Trophoblast cell (in vitro differentiated cells and primary cell): ENCODE measurements around the gene MESD.

Experiments
- DNase-seq, 2 donors: peaks; one replicate each; pipeline ENCODE4 v3.0.0-alpha.2; 2016
- H2AFZ ChIP-seq: 2 replicates; pipeline ENCODE4 v1.6.1; 2013; ENCODE audit warnings: low read length, moderate library complexity, mild to moderate bottlenecking; ENCODE audit not compliant: insufficient read depth, poor library complexity
- H2AK5ac ChIP-seq: 2 replicates; pipeline ENCODE4 v1.6.1; 2013; ENCODE audit warnings: mild to moderate bottlenecking, low read length
- H2BK120ac ChIP-seq: 2 replicates; pipeline ENCODE4 v1.6.1; 2013; ENCODE audit warnings: low read length, mild to moderate bottlenecking, moderate library complexity; ENCODE audit not compliant: insufficient read depth, poor library complexity
- H2BK12ac ChIP-seq: 2 replicates; pipeline ENCODE4 v1.6.1; 2013; ENCODE audit warnings: mild to moderate bottlenecking, low read length, moderate library complexity
- H2BK5ac ChIP-seq: 2 replicates; pipeline ENCODE4 v1.6.1; 2013; ENCODE audit warnings: low read length, low read depth, moderate library complexity, mild to moderate bottlenecking; ENCODE audit not compliant: poor library complexity
- H3K14ac ChIP-seq: 2 replicates; pipeline ENCODE4 v1.6.1; 2013; ENCODE audit warnings: mild to moderate bottlenecking, low read length
- H3K18ac ChIP-seq: 2 replicates; pipeline ENCODE4 v1.6.1; 2013; ENCODE audit warnings: mild to moderate bottlenecking, low read length
- H3K23ac ChIP-seq: 2 replicates; pipeline ENCODE4 v1.6.1; 2013; ENCODE audit warnings: low read length
- H3K27ac ChIP-seq: 2 replicates; pipeline ENCODE4 v1.5.1; 2013; ENCODE audit warnings: low read depth, mild to moderate bottlenecking, inconsistent platforms, low read length, moderate library complexity
- H3K27me3 ChIP-seq: 2 replicates; pipeline ENCODE4 v1.6.1; 2013; ENCODE audit warnings: inconsistent platforms, mild to moderate bottlenecking, low read length, moderate library complexity; ENCODE audit not compliant: insufficient read depth
- H3K36me3 ChIP-seq, 2 experiments: 1 replicate in 1 of 2; 2 replicates in 1 of 2; pipeline ENCODE4 v1.6.1; 2013; ENCODE audit warnings: low read length in 2 of 2, mild to moderate bottlenecking in 2 of 2, moderate library complexity in 1 of 2; ENCODE audit not compliant: insufficient read depth in 2 of 2, control insufficient read depth in 1 of 2
- H3K4ac ChIP-seq: 2 replicates; pipeline ENCODE4 v1.6.1; 2013; ENCODE audit warnings: low read depth, mild to moderate bottlenecking, low read length, moderate library complexity
- H3K4me1 ChIP-seq, 2 experiments: 1 replicate in 1 of 2; 2 replicates in 1 of 2; pipeline ENCODE4 v1.6.1; 2013; ENCODE audit warnings: low read length in 2 of 2, mild to moderate bottlenecking in 2 of 2, moderate library complexity in 1 of 2; ENCODE audit not compliant: insufficient read depth in 2 of 2, control insufficient read depth in 1 of 2
- H3K4me2 ChIP-seq: 2 replicates; pipeline ENCODE4 v1.6.1; 2013; ENCODE audit warnings: inconsistent platforms, mild to moderate bottlenecking, low read length, moderate library complexity
- H3K4me3 ChIP-seq: 2 replicates; pipeline ENCODE4 v1.5.1; 2013; ENCODE audit warnings: mild to moderate bottlenecking, low read depth, low read length, inconsistent platforms
- H3K79me1 ChIP-seq: one replicate; pipeline ENCODE4 v1.6.1; 2013; ENCODE audit warnings: low read length
- H3K79me2 ChIP-seq: 2 replicates; pipeline ENCODE4 v1.6.1; 2013; ENCODE audit warnings: low read length, mild to moderate bottlenecking; ENCODE audit not compliant: control insufficient read depth, insufficient read depth, poor library complexity
- H3K9ac ChIP-seq: 2 replicates; pipeline ENCODE4 v1.6.1; 2013; ENCODE audit warnings: mild to moderate bottlenecking, low read length
- H3K9me3 ChIP-seq: 2 replicates; pipeline ENCODE4 v1.6.1; 2013; ENCODE audit warnings: low read depth, mild to moderate bottlenecking, control low read depth, inconsistent platforms, low read length; ENCODE audit not compliant: insufficient read depth
- H4K12ac ChIP-seq: 2 replicates; pipeline ENCODE4 v1.6.1; 2013; ENCODE audit warnings: low read depth, mild to moderate bottlenecking, low read length, moderate library complexity
- H4K8ac ChIP-seq: 2 replicates; pipeline ENCODE4 v1.6.1; 2013; ENCODE audit warnings: low read depth, mild to moderate bottlenecking, low read length, moderate library complexity
- H4K91ac ChIP-seq: one replicate; pipeline ENCODE4 v1.6.1; 2013; ENCODE audit warnings: low read depth, mild to moderate bottlenecking, low read length, moderate library complexity
- WGBS: extraction: QIAGEN DNeasy Blood & Tissue Kit; methylation state at CpG from one replicate; pipeline ENCODE4 v1.1.7; 2013; ENCODE audit warnings: missing lambda C conversion rate; ENCODE audit not compliant: insufficient read length, insufficient coverage; ENCODE audit errors: extremely low coverage; 5-methylcytosine and 5-hydroxymethylcytosine counted together

The MESD gene

DNA sequence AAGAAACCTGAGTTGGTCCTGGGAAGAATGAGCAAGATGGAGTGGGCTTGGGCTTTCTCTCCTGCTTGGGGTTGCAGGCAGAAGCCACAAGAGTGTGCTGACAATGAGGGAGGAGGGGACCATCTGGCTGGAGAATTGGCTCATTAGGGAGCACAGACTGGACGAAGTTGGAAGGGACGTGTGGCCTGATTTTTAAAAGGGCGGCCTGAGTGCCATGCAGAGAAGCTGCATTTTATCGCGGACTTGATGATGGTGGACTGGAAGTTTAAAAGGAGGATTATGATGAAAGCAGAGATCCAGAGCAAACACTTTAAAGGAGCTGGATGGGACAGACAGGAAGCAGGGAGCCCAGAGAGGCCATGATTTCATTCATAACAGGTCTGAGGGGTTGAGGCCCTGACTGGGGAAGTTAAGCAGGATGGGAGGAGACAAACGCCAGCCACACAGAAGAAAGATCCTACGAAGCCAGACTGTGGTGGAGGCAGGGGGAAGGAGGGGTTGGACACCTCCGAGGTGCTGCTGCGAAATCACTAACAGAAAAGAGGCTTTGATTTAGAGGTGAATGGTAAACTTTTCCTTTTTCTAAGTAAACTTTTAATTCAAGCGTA lies 34.8 kb upstream of the MESD start:
- no peak overlapping the region for H3K27ac ChIP-seq
- no peaks in the 10 kb centered on the region for H3K9me3 ChIP-seq
- H3K18ac ChIP-seq: no peak overlapping the region
- H3K9ac ChIP-seq: no peak overlapping the region
- H2BK5ac ChIP-seq: no peak overlapping the region
- H2BK120ac ChIP-seq: no peak overlapping the region
- no peaks in the 10 kb centered on the region for H3K36me3 ChIP-seq
- no peak overlapping the region for H3K4me3 ChIP-seq
- H4K8ac ChIP-seq: no peak overlapping the region
- no peak overlapping the region for H4K12ac ChIP-seq
- no peaks in the 10 kb centered on the region for H3K27me3 ChIP-seq
- H3K4me1 ChIP-seq: peaks cover 0 to 6% of the 10 kb centered on the region in 2 experiments
- no peak overlapping the region for H4K91ac ChIP-seq
- no peak overlapping the region for H3K14ac ChIP-seq
- H2AK5ac ChIP-seq: no peak overlapping the region
- no peak overlapping the region for H3K4me2 ChIP-seq
- H3K79me2 ChIP-seq: no peaks in the 10 kb centered on the region
- no peaks in the 10 kb centered on the region for H3K79me1 ChIP-seq
- no peak overlapping the region for H3K4ac ChIP-seq
- no peak for DNase-seq
- no peak overlapping the region for H2BK12ac ChIP-seq
- no CpG with 5 or more reads among the region's 10 CpGs for WGBS
- no peak overlapping the region for H2AFZ ChIP-seq
- H3K23ac ChIP-seq: no peak overlapping the region

DNA sequence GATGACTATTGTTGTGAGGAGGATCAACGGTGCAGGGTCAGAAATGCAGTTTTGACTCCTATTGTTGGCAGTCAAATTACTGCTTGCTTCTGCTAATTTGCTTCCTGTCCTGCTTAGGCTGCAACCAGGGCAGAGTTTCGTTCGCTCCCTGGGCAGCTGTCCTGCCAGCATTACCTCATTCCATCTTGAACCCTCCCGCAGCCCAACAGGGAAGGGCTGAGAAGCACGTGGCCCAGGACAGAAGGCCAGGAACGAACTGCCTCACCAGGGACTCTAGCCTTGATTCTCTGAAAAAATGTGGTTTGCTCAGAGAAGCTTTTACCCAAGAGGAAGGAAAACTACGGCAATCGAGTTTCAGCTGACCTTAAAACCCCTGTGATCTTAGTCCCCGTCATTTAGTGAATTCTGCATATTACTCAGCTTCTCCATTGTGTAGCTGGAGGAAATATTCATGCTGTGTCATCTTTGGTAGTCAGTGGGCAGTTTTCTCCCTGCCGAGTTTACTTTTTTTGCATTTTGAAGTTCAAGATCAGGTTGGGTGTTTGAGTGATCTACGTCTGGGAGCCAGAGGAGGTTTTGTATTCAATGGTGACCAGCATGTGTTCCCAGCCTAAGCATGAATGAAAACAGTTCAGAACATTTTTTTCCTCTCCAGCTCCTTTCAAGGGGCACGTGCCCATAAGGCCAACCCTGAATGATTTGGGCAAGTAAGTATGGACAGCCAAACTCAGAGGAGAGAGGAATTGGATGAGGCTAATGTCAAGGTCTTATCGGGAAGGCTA lies 34.1 kb upstream of the MESD start:
- DNase-seq: peak; percentile 79 to 89
- no peaks in the 10 kb centered on the region for H3K36me3 ChIP-seq
- no peak overlapping the region for H4K12ac ChIP-seq
- H2BK12ac ChIP-seq: no peak overlapping the region
- no peak overlapping the region for H4K91ac ChIP-seq
- no peak overlapping the region for H3K4me2 ChIP-seq
- no peak overlapping the region for H2BK5ac ChIP-seq
- H3K4me1 ChIP-seq: peaks cover 0 to 6% of the 10 kb centered on the region in 2 experiments
- no peaks in the 10 kb centered on the region for H3K79me2 ChIP-seq
- H3K27ac ChIP-seq: no peak overlapping the region
- H3K4me3 ChIP-seq: no peak overlapping the region
- H3K18ac ChIP-seq: no peak overlapping the region
- H2BK120ac ChIP-seq: no peak overlapping the region
- no peak overlapping the region for H3K14ac ChIP-seq
- no peaks in the 10 kb centered on the region for H3K27me3 ChIP-seq
- no CpG with 5 or more reads among the region's 13 CpGs for WGBS
- H3K79me1 ChIP-seq: no peaks in the 10 kb centered on the region
- no peak overlapping the region for H2AK5ac ChIP-seq
- no peak overlapping the region for H4K8ac ChIP-seq
- H3K4ac ChIP-seq: no peak overlapping the region
- no peaks in the 10 kb centered on the region for H3K9me3 ChIP-seq
- H2AFZ ChIP-seq: no peak overlapping the region
- H3K9ac ChIP-seq: no peak overlapping the region
- no peak overlapping the region for H3K23ac ChIP-seq

DNA sequence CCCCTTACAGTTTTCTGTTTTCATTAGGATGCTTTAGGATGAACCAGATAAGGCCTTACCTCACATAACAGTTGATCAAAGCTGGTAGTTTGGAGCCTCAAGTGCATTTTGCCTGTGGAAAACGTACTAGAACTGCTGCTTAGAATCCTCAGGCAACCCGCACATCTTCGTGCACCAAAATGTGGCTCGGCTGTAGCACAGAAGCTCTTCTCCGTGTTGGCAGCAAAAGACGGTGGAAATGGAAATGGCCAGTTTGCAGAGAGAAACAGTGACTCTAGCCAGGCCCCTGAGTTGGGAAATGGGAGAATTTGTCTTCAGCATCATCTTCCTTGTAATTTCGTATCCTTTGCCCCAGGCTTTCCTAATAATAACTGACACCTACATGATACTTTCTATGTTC lies 31.7 kb upstream of the MESD start:
- Histone ChIP-seq H4K91ac (no peak overlapping the region), H2BK120ac (no peak overlapping the region), H2AFZ (no peak overlapping the region), H3K9ac (no peak overlapping the region), H3K79me2 (no peaks in the 10 kb centered on the region), H3K9me3 (no peaks in the 10 kb centered on the region), H3K14ac (no peak overlapping the region), H2AK5ac (no peak overlapping the region), H3K4me2 (no peak overlapping the region), H4K12ac (no peak overlapping the region), H2BK12ac (no peak overlapping the region), H3K36me3 (no peaks in the 10 kb centered on the region), H3K27ac (no peak overlapping the region), H3K4me1 (peaks cover 0 to 6% of the 10 kb centered on the region in 2 experiments), H3K4me3 (no peak overlapping the region), H3K79me1 (no peaks in the 10 kb centered on the region), H2BK5ac (no peak overlapping the region), H3K4ac (no peak overlapping the region), H3K23ac (no peak overlapping the region), H4K8ac (no peak overlapping the region), H3K18ac (no peak overlapping the region), H3K27me3 (no peaks in the 10 kb centered on the region)
- DNase-seq: no peak
- no CpG with 5 or more reads among the region's 7 CpGs for WGBS

DNA sequence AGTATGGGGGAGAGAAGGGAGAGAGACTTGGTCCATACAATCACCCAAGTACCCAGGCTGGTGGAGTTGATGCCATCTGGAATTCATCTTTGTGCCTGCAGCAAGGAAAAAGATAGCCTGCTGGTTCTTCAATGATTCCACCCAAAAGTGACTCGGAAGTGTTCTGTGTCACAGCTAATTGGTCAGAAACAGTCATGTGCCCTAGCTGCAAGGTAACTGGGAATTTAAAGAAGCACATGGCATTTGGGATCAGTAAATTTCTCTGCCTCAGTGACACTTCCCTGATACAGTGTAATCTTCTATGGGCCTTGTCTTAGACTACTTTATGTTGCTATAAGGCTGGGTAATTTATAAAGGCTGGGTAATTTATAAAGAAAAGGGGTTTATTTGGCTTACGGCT lies 28.6 kb upstream of the MESD start:
- no peak overlapping the region for H4K91ac ChIP-seq
- H2BK12ac ChIP-seq: no peak overlapping the region
- H2AFZ ChIP-seq: no peak overlapping the region
- no peak overlapping the region for H2AK5ac ChIP-seq
- H3K18ac ChIP-seq: no peak overlapping the region
- H3K4me1 ChIP-seq: no peaks in the 10 kb centered on the region
- H2BK5ac ChIP-seq: no peak overlapping the region
- H2BK120ac ChIP-seq: no peak overlapping the region
- H3K27me3 ChIP-seq: no peaks in the 10 kb centered on the region
- no peaks in the 10 kb centered on the region for H3K36me3 ChIP-seq
- no peak overlapping the region for H3K14ac ChIP-seq
- no peak overlapping the region for H3K27ac ChIP-seq
- H3K23ac ChIP-seq: no peak overlapping the region
- DNase-seq: no peak
- H3K9ac ChIP-seq: no peak overlapping the region
- H3K79me1 ChIP-seq: no peaks in the 10 kb centered on the region
- H3K4me2 ChIP-seq: no peak overlapping the region
- no peak overlapping the region for H3K4ac ChIP-seq
- WGBS: no CpG with 5 or more reads among the region's 2 CpGs
- no peak overlapping the region for H4K8ac ChIP-seq
- no peak overlapping the region for H4K12ac ChIP-seq
- no peaks in the 10 kb centered on the region for H3K9me3 ChIP-seq
- H3K4me3 ChIP-seq: no peak overlapping the region
- H3K79me2 ChIP-seq: no peaks in the 10 kb centered on the region
